ENCODE data around the gene HERC2. TPM values are rescaled to one million over a fixed set of nuclear protein-coding genes. Genes with fewer than 3 reads are reported as not detected.

Gene HERC2
- total and polyA plus RNA-seq, 9 of the 15 experiments (the other 6 are each of a cell fraction or from before 2014, with no cell fraction given), result 10.6 to 84.0 (median 42.6) TPM

DNA sequence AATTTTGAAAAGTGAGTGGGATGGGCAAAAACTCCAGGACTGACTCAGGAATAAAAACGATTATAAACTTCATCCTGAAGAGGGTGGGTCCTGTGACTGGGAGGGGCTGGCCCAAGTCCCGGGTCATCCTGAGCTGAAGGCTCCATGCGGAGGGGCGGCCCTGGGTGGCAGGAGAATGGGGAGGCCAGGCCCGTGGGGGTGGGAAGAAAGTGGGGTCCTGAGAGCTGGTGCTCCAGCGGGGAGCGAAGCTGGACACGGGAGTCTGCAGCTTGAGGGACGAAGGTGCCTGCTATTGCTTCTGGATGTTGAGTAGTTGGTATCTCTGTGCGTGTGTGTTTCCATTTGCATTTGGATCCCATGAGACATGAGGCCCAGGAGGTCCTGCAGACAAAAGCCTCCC is 218.1 kb downstream of the HERC2 start:
- Histone ChIP-seq H3K9me1 (ENCODE audit: control insufficient read depth, insufficient read depth, low read length) (no peaks in the 10 kb centered on the region), H3K4me3 (no peak overlapping the region), H3K36me3 (ENCODE audit: control insufficient read depth, insufficient read depth, low read length) (no peaks in the 10 kb centered on the region), H3K79me2 (ENCODE audit: control insufficient read depth, insufficient read depth, low read length) (no peaks in the 10 kb centered on the region), H3K27ac (ENCODE audit: extremely low read depth, low read depth, low read length) (no peak overlapping the region), H3K4me1 (replicated peaks in 1 of 2; ENCODE audit: control insufficient read depth in 2 of 2, insufficient read depth in 2 of 2, low read length in 2 of 2) (peaks cover 8 to 24% of the 10 kb centered on the region in 2 experiments; a peak in 4 of 5 replicates), H3K4me2 (ENCODE audit: insufficient read depth, low read length) (no peak overlapping the region), H3K9me3 (replicated peaks; ENCODE audit: control insufficient read depth, insufficient read depth, low read depth, low read length) (peaks cover 3% of the 10 kb centered on the region; the same call in 1 of the 2 replicates), H3K9ac (ENCODE audit: insufficient read depth in 1 of 2, low read depth in 2 of 2, low read length in 2 of 2) (no peak overlapping the region), H2AFZ (ENCODE audit: low read depth, low read length) (no peak overlapping the region), H4K20me1 (replicated peaks; ENCODE audit: control insufficient read depth, insufficient read depth, low read length) (no peaks in the 10 kb centered on the region), H3K27me3 (ENCODE audit: control insufficient read depth in 2 of 2, insufficient read depth in 2 of 2, low read length in 2 of 2) (peaks cover 0 to 14% of the 10 kb centered on the region in 2 experiments; a peak in 3 of 5 replicates)
- no TSS peak for BruUV-seq (replicated peaks)
- ChIA-PET POLR2A (interaction anchor here (1.4 kb wide), 1 partner anchor 10 kb away, joined by 4 read pairs; no protein-coding TSS in a partner anchor), CTCF (ENCODE audit: low intra/inter-chr PET ratio) (no interaction called here)
- in situ Hi-C loops (cut with MboI) (no loop called here), intact Hi-C loops (cut with micrococcal nuclease) (no loop called here)
- FAIRE-seq, result no peak
- 26% methylated on average over 10 of the region's 10 CpGs for WGBS (ENCODE audit: insufficient coverage, low coverage, missing lambda C conversion rate)
- DNase-seq (ENCODE audit: extremely low read depth in 1 of 4, low spot score in 3 of 4), result no peak
- ATAC-seq, result no peak
- no peak for TF ChIP-seq ZKSCAN1 (IDR thresholded peaks at IDR 0.05; ENCODE audit: low read depth, low read length)
- no peak for TF ChIP-seq ZBTB34 (CRISPR knock-in tag; IDR thresholded peaks at IDR 0.05)
- TF ChIP-seq ETS2 (tag; IDR thresholded peaks at IDR 0.05; ENCODE audit: borderline replicate concordance, poor library complexity, severe bottlenecking), result no peak
- 0 out of 2 replicates have a peak, but pooled peaks have one; percentile 36 for TF ChIP-seq MCM3 (IDR thresholded peaks at IDR 0.05)
